GM21423 (cell line): ENCODE data around the gene PTH2R.
"Not testable (repeated sequence)": the region's sequence is repeated elsewhere in the genome, so short reads cannot be mapped to it uniquely, and the experiment has no call there.

Experiments
- ATAC-seq: cut with Tn5 transposase; IDR thresholded peaks from one replicate; pipeline ENCODE4 v1.9.1; 2021; ENCODE audit warnings: mild to moderate bottlenecking, moderate library complexity; ENCODE audit not compliant: unreplicated experiment

Gene PTH2R

DNA sequence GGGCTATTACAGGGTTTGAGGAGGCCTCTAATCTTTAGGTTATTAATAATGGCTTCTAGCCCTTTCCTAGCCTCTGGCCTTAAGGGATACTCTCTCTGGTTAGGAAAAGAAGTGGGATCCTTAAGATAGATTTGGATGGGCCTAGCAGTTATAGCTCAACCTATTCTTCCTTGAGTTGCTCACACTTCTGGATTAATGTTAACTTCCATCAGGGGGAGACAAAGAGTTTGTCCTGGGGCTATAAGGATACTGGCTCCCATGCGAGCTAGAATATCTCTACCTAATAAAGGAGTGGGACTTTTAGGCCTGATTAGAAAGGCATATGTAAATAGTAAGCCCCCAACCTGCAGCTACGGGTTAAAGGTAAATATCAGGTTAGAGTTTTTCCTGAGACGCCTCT lies 14.3 kb upstream of the PTH2R start:
- no peak for ATAC-seq

DNA sequence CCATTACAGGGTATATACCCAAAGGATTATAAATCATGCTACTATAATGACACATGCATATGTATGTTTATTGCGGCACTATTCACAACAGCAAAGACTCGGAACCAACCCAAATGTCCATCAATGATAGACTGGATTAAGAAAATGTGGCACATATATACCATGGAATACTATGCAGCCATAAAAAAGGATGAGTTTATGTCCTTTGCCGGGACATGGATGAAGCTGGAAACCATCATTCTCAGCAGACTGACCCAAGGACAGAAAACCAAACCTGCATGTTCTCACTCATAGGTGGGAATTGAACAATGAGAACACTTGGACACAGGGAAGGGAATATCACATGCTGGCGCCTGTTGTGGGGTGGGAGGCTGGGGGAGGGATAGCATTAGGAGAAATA lies 9.8 kb upstream of the PTH2R start:
- not testable (repeated sequence) for ATAC-seq

DNA sequence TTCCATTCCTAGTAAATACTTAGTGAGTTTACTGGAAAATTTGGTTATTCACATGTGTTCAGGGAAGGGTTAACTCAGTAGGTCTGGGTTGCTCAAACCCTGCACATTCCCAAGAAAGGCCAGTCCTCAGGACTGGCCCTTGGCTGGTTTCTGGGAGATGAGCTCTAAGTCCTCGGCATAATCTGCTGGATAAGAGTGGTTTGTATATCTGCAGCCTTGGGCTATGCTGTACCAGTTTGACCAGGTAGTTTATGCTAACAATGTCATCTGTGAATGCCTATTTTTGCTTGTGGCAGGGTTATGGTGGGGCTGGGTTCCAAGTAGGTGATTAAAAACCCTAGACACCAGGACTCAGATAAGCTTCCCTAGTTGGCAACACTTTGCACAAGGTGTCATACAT lies 7.4 kb upstream of the PTH2R start:
- no peak for ATAC-seq

DNA sequence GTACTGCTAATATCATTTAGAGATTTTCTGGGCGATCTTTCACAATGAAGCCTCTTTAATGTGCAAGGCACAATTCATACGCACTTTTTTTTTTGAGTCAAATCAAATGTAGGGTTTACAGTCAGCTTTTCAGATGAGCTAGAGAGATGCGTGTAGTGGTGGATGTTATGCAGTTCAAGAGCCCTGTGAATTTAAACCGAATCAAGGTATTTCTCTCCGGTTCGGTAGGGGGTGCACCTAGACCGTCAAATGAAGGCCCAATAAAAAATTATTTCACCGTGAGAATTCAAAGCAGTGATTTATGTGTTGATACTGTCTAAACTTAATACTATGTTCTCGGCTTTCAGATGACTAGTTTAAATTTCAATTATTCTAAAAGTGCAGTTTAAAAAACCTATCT lies 1.1 kb downstream of the PTH2R start:
- no peak for ATAC-seq

DNA sequence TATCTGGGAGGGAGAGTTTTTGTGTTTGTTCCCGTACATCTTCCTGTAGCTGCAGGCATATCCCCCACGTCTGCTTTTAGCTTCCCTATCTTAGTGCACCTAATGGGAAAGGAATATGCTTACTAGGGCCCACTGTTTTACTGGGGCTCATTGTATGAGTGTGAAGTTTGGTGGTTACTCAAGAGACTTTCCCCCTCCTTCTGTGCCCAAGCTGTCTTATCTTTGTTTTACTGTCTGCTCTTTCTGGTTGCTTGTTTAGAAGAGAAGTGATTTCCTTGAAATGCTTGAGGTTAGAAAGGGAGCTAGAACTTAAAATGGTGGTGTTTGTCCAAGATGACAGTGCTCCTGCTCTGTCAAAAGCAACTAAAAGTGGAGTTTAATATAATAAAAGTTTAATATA lies 7.3 kb downstream of the PTH2R start:
- no peak for ATAC-seq

DNA sequence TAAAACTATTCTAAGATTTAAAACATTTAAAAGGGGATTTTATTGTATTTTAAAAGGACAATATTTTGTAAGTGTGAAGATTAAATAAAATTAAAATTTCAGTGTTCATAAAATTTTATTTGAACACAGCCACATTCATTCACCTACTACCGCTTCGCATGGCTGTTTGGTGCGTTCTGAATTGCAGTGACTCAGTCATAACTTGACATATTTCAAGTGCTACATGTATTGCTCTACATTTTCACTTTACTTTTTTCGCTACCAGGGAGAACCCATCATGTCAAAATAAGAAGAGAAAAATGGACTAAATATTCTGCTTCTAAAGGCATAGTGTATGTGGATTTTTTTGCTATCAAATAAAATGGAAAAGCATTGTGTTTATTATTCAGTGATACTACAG lies 8.7 kb downstream of the PTH2R start:
- no peak for ATAC-seq

DNA sequence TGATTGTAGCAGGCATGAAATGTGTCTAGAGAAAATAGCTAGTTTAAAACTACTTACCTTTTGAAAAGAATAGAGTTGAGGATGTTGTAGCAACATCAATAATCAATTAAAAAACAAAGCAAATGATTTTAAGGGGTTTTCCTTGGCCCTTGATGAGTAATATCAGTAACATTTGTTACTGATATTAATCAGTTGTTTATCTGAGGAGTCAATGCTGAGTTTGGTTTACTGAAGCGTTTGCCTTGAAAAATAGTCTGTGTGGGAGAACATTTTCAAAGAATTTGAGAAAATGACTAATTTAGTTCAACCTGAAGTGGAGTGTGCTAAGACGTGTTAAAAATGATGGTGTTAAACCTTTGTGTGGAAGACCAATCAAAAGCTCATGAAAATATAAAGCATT lies 9.3 kb downstream of the PTH2R start:
- ATAC-seq = peak; percentile 59

DNA sequence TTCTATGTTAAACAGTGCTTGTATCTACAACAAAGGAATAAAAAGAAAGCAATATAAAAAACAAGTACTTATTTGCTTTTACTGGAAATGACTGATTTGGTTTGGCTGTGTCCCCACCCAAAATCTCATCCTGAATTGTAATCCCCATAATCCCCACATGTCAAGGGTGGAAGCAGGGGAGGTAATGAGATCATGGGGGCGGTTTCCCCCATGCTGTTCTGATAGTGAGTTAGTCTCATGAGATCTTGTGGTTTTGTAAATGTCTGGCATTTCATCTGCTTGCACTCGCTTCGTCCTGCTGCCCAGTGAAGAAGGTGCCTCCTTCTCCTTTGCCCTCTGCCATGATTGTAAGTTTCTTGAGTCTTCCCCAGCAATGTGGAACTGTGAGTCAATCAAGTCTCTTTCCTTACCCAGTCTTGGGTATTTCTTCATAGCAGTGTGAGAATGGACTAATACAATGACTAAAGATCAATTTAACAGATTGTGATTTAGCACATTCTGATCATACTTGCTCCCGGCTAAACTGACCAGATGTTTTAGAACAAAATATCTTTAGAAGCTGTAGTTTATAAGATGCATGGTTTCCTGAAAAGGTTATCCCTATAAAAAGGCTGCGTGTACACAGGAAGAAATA lies 19.9 kb downstream of the PTH2R start:
- no peak for ATAC-seq

DNA sequence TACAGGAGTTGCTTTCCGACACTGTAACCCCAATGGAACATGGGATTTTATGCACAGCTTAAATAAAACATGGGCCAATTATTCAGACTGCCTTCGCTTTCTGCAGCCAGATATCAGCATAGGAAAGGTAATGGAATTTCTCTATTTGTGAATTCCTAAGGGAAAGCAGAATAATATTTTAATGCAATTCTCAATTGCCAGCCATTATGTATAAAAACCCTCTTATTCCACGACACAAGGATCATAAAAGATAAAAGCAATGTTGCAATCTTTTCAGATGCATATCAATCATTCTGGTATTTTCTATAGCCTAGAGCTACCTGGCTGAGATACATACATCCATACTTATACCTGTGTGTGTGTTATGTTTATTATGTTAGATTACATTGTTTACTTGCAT lies 31.2 kb downstream of the PTH2R start:
- no peak for ATAC-seq

DNA sequence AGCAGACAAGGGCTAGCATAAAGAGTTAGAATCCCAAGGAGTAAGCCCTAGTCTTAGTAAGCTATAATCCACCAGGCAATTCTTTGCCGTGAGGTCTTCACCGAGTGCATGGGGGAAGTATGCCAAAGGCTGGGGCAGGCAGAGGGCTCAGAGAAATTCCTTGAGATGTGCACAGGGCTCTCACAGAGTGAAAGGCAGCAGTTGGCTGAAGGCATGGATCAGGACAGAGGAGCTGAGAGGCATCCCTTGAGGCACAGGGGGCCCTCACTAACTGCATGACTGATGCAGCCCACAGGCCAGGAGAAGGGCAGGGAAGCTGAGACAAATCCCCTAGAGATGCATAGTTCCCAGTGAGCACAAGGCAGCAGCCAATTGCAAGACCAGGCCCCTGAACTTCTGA lies 34.1 kb downstream of the PTH2R start:
- ATAC-seq = no peak

DNA sequence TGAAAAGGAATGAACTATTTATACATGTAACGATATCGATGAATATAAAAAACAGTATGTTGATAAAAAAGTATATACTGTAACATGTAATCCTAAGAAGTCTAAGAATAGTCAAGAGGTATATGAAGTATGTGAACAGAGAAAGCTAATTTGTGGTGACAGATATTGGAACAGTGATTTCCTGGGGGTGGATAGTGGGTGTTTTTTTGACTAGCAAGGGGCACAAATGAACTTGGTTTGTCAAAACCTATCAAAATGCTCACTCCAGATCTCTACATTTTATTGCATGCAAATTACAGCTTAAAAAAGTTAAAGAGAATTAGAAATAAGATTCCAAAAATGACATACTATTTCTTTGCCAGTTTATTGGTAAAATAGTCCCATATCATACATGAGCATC lies 35.4 kb downstream of the PTH2R start:
- ATAC-seq = no peak

DNA sequence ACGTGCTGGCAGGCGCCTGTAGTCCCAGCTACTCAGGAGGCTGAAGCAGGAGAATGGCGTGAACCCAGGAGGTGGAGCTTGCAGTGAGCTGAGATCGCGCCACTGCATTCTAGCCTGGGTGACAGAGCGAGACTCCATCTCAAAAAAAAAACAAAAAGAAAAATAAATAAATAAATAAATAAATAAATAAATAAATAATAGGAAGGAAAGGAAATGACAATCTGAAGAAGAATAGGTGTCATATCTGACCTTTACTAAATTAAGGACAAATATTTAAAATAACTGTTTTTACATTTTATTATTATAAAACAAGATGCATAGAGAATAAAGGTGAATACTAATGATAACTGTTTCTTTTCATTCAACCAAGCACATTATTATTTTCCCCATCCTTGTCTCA lies 40.9 kb downstream of the PTH2R start:
- not testable (repeated sequence) for ATAC-seq

DNA sequence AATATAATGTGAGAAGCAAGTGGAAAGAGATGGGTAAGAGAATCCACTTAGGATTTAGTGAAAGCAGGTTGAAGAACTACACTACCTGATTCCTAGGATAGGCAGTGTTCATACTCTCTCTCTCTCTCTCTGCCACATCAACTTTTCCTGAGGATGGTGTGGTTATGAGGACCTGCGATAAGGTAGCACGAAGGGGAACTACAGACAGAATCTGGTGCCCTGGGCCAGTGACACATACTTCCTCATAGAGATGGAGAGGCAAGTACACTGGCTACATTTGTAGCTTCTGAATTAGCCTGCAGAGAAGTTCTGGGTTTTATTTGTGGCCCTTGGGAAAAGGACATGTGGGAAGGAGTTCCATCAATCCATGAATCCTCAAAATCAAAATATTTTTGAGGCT lies 44.5 kb downstream of the PTH2R start:
- no peak for ATAC-seq

DNA sequence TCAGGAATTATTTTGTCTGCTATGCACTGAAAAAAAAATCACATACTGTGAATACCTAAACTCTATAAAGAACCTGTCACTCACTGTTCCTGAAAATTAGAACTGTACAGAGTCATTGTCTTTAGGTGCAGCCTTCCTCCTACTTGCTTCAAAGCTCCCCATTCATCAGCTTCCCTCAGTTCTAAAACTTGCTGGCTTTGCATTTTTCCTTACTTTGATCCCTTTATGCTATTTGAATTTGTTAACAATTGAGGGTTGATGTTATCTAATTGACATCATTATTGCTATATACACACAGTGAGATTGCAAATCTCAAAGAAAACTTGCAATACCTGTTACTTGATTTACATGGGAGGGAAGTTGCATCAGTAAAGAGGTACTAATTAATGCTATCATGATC lies 48.3 kb downstream of the PTH2R start:
- ATAC-seq = no peak

DNA sequence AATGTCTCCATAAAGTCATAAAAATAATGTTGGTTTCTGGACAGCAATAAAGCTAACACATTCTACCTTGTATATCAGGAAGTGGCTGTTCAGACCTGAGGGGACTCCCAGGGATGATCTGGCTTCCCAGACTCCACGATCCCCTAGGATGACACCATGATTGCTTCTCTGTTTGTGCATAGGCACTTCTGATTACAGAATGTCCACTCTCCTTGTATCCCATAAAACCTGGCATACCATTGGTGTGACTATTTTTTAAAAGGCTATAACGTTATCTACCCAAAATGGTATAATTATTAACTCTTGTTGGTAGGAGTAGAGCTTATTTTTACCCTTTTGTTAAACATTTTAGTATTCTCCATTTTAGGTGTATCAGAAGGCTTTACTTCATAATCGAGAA lies 57.1 kb downstream of the PTH2R start:
- no peak for ATAC-seq

DNA sequence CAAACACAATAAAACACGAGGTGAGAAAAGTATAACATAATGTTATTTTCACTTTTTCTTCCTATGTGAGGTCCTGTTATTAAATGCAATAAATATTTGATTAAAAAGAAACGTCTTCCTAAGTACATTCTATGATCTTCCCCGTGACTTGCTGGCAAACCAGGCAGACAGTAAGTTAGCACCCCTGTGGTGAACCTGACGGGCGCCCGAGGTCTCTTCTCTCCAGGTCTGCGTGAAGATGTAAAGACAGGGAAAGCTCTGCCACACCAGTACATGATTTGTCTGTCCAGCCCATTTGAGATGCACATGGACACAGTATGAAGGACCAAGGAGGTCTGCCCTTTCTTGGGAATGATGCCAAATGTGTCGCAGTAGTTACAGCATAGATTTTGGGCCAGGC lies 57.6 kb downstream of the PTH2R start:
- ATAC-seq = no peak

DNA sequence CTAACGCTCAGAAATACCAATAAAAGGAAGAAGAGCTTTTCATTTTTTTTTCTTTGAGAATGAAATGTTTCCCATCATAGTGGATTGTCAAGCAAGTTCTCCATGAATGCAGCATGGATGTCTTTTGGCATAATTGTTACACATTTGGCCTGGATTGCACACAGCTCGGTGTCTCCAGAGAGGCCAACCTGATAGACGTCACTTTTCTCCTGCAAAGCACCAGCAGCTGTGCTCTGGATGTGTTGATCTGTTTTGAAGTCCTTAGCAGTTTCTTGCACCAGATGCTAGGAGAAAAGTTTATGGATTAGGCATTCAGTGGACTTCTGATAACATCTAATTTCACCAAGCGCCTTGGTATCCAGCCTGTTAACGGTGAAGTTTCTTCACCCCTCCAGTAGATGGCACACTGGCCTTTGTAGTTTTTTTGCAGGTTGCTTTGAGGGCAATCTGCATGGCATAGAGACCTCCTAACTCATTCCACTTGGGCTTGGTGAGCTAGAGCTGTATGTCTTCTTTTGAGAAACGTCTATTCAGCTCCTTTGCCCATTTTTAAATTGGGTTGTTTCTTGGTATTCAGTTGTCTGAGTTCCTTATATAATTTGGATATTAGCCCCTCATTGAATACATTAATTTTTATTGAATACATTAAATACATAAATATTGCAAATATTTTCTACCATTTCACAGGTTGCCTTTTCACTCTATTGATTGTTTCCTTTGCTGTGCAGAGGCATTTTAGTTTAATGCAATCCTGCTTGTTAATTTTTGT lies 59.7 kb downstream of the PTH2R start:
- peak; percentile 70 for ATAC-seq

DNA sequence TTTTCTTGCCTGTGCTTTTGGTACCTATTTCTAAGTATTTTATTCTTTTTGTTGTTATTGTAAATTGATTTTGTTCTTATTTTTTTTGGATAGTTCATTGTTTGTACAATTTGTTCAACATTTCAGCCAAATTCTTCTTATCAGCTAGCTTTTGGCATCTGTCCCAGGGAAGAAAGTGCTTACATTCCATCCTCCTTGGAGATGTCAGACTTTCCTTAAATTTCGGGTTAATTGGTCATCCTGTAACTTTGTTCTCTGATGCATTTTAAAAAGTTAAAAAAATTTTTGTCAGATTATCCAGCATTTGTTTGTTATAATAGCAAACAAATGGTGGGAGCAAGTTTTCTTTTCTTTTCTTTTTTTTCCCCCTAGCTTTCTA lies 60.3 kb downstream of the PTH2R start:
- ATAC-seq = no peak

DNA sequence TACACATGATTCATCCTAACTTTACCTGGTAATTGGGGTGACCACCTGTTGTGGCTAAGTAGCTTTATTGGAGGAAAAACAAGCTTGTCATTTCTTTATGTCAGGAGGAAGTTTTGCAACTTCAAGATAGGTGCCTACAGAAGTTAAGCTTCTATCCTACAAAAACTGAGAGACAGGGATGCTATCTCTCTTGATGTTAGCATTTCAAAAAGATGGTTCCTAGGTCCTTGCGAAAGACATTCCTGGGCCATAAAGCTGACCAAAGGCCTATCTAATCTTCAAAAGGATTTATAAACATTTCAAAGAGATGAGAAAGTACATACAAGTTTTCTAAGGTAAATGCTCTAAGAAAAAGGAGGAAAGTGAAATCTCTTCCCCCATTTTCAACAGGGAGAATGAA lies 61.0 kb downstream of the PTH2R start:
- no peak for ATAC-seq

DNA sequence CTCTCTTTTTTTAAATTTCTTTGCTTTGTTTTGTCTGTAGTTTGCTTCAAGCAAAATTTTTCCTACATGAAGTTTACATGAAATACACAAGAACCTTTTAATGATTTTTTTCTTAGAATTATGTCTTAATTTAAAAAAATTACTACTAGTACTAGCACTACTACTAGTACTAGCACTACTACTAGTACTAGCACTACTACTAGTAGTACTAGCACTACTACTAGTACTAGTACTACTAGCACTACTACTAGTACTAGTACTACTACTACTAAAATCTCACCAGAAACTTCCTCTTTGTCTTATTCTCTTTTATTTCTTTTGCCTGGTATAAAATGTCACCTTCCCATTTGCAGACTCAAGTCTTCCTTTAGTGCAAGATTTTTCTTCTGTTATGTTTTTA lies 71.1 kb downstream of the PTH2R start:
- ATAC-seq = no peak

DNA sequence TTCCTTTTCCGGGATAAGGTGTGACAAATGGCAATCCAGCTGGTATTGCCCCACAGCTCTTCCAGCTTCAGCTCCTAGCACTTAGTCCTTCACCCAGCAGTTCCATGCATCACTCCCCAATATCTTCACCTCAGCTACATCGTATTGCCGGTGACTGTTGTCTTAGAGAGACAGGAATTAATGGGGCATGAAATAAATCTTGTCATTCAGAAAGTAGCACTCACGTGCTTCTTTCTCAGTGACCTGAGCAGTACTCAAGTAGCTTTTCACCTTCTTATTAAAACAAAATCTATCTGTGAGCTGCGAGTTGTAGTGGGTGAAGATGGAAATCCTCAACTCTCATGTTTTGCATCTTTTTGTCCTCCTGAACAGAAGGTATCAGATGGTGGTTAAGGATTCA lies 72.8 kb downstream of the PTH2R start:
- ATAC-seq = no peak

DNA sequence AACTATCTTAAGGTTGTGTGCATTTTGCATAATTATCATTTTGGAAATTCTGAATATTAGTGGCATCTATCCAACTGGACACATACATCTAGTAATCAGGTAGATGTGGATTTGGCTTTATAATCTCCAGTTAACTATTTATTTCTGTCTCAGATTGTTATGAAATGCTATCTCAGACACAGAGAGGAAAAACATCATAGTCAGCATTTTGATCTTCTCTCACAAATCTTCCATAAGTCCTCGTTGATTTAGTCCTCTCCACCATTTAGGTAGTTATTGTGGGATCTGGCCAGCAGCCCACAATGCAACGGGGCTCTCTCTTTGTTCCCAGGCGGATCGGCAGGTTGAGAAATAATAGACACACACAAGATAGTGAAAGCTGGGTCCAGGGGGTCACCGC lies 75.4 kb downstream of the PTH2R start:
- ATAC-seq = not testable (repeated sequence)

DNA sequence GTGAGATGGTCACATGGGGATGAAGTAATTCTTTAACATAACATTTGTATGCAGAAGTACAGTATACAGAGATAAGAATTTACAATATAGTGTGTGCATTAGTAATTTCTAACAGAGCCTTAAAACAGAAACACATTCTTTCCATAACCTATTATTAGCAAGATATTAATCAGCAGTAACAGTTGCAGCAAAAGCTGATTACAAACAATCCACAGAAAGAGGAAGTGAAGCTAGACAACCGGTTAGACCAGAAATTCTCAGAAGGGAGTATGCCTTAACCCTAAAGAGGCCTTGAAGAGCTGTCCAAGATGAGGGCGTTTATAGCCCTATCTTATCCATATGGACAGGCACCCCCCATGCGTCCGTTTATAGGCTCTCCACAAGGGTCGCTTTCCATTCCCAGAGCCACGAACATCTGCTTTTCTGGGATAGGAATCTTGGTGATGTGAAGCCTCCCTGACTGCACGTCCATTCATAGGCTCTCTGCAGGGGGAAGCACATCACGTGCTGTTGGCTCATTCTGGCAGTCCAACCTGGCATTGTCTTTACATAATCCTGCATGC lies 75.9 kb downstream of the PTH2R start:
- ATAC-seq = not testable (repeated sequence)
